Fibroblast of lung (primary cell): ENCODE measurements around the gene ADORA1. TPM values are rescaled to one million over a fixed set of nuclear protein-coding genes. Genes with fewer than 3 reads are reported as not detected.

ENCODE experiments used
- DNase-seq, 2 donors: peaks; one replicate each; pipeline versions ENCODE4 v3.0.0 to v3.0.0-alpha.2; 2010; ENCODE audit warnings: low read depth in 2 of 2
- H2AFZ ChIP-seq: 2 replicates; pipeline ENCODE4 v1.5.1; 2012; ENCODE audit warnings: low read length, control low read depth, inconsistent platforms
- H3K27ac ChIP-seq: 2 replicates; pipeline ENCODE4 v1.5.1; 2011; ENCODE audit warnings: low read length, control low read depth; ENCODE audit not compliant: insufficient read depth
- H3K27me3 ChIP-seq: 2 replicates; pipeline ENCODE4 v1.5.1; 2011; ENCODE audit warnings: mild to moderate bottlenecking, low read length; ENCODE audit not compliant: control insufficient read depth, insufficient read depth
- H3K36me3 ChIP-seq: 2 replicates; pipeline ENCODE4 v1.5.1; 2011; ENCODE audit warnings: low read length; ENCODE audit not compliant: control insufficient read depth, insufficient read depth
- H3K4me1 ChIP-seq: 2 replicates; pipeline ENCODE4 v1.5.1; 2011; ENCODE audit warnings: low read length; ENCODE audit not compliant: control insufficient read depth, insufficient read depth; ENCODE audit errors: extremely low read depth
- H3K4me2 ChIP-seq: 2 replicates; pipeline ENCODE4 v1.5.1; 2011; ENCODE audit warnings: low read length, control low read depth; ENCODE audit not compliant: insufficient read depth; ENCODE audit errors: extremely low read depth
- H3K4me3 ChIP-seq, 4 experiments: fragments of 200-600 bp in 1 of 4; sonication (generic) in 1 of 4; replicated peaks in 1 of 4; 2 replicates each; pipeline ENCODE4 v1.5.1; 2011 to 2016; ENCODE audit warnings: low read length in 4 of 4, low read depth in 3 of 4, mild to moderate bottlenecking in 3 of 4, control low read depth in 2 of 4, inconsistent platforms in 1 of 4, mixed read lengths in 1 of 4; ENCODE audit not compliant: insufficient read depth in 1 of 4; ENCODE audit errors: control extremely low read depth in 1 of 4
- H3K79me2 ChIP-seq: 2 replicates; pipeline ENCODE4 v1.5.1; 2012; ENCODE audit warnings: mild to moderate bottlenecking, low read length, inconsistent platforms; ENCODE audit not compliant: control insufficient read depth, insufficient read depth
- H3K9ac ChIP-seq: 2 replicates; pipeline ENCODE4 v1.5.1; 2011; ENCODE audit warnings: mild to moderate bottlenecking, low read length, control low read depth; ENCODE audit not compliant: insufficient read depth
- H3K9me3 ChIP-seq: 2 replicates; pipeline ENCODE4 v1.5.1; 2012; ENCODE audit warnings: low read depth, low read length; ENCODE audit not compliant: control insufficient read depth, insufficient read depth
- H4K20me1 ChIP-seq: 2 replicates; pipeline ENCODE4 v1.5.1; 2011; ENCODE audit warnings: low read length; ENCODE audit not compliant: control insufficient read depth, insufficient read depth; ENCODE audit errors: extremely low read depth
- CTCF ChIP-seq, 2 donors: IDR thresholded peaks in 1 of 2; conservative IDR thresholded peaks in 1 of 2; 1 replicate in 1 of 2; 2 replicates in 1 of 2; pipeline ENCODE4 v1.5.1; 2011 to 2012; ENCODE audit warnings: low read length in 2 of 2, control low read depth in 1 of 2, inconsistent platforms in 1 of 2, low read depth in 1 of 2, mild to moderate bottlenecking in 1 of 2
- EZH2 ChIP-seq: IDR thresholded peaks from 2 replicates; pipeline ENCODE4 v1.5.1; 2012; ENCODE audit warnings: low read length, control low read depth, mild to moderate bottlenecking; ENCODE audit errors: missing control alignments
- polyA plus RNA-seq, 2 donors: library from polyadenylated mRNA; depleted of rRNA in 1 of 2; stranded (reverse) in 1 of 2; unstranded in 1 of 2; fragments of >200 nt; gene quantifications; 2 replicates each; pipeline ENCODE4 v1.2.1, GENCODE V29; 2011 to 2012; ENCODE audit warnings: missing spikeins in 1 of 2
- total RNA-seq: library from RNA; depleted of rRNA; stranded (reverse); fragments of >200 nt; gene quantifications from 2 replicates; pipeline ENCODE4 v1.2.1, GENCODE V29; 2014

Gene ADORA1
- total and polyA plus RNA-seq, 2 donors (not counting 1 experiment from before 2014, with no cell fraction given), result 1.5 to 6.1 TPM

GRCh38 chr1:203143641-203144040, 16.1 kb downstream of the ADORA1 start:
- H3K4me2 ChIP-seq, result no peak overlapping the region
- TF ChIP-seq EZH2 (no peak), CTCF (conservative IDR thresholded peaks at IDR 0.05 in 1 of 2, IDR thresholded peaks at IDR 0.05 in 1 of 2; ENCODE audit: low read depth in 1 of 2, low read length in 2 of 2) (no peak)
- H3K27ac ChIP-seq, result no peak overlapping the region
- no peaks in the 10 kb centered on the region for H3K36me3 ChIP-seq
- no peak overlapping the region for H3K4me3 ChIP-seq
- no peaks in the 10 kb centered on the region for H4K20me1 ChIP-seq
- peaks cover 3% of the 10 kb centered on the region for H3K4me1 ChIP-seq
- H3K9ac ChIP-seq, result no peak overlapping the region
- DNase-seq, result no peak
- no peak overlapping the region for H2AFZ ChIP-seq
- no peaks in the 10 kb centered on the region for H3K79me2 ChIP-seq
- H3K27me3 ChIP-seq, result no peaks in the 10 kb centered on the region
- H3K9me3 ChIP-seq, result no peaks in the 10 kb centered on the region

- no peak overlapping the region for H3K27ac ChIP-seq
- no peaks in the 10 kb centered on the region for H4K20me1 ChIP-seq
Observed at GRCh38 chr1:203144661-203145060, 17.1 kb downstream of the ADORA1 start.

GRCh38 chr1:203145321-203146041, 18.0 kb downstream of the ADORA1 start:
- Histone ChIP-seq H3K4me1 (peaks cover 3% of the 10 kb centered on the region), H3K36me3 (no peaks in the 10 kb centered on the region), H3K27ac (no peak overlapping the region), H3K4me2 (no peak overlapping the region), H3K9me3 (no peaks in the 10 kb centered on the region), H2AFZ (no peak overlapping the region), H3K9ac (no peak overlapping the region), H4K20me1 (no peaks in the 10 kb centered on the region), H3K27me3 (no peaks in the 10 kb centered on the region), H3K79me2 (no peaks in the 10 kb centered on the region), H3K4me3 (no peak overlapping the region)
- DNase-seq, result no peak
- TF ChIP-seq CTCF (conservative IDR thresholded peaks at IDR 0.05 in 1 of 2, IDR thresholded peaks at IDR 0.05 in 1 of 2; ENCODE audit: low read depth in 1 of 2, low read length in 2 of 2) (no peak), EZH2 (no peak)

More at GRCh38 chr1:203144661-203145060, 17.1 kb downstream of the ADORA1 start:
- DNase-seq, result peak in 1 of 2 donors; percentile 39
- H3K9me3 ChIP-seq, result no peaks in the 10 kb centered on the region
- H3K4me3 ChIP-seq, result no peak overlapping the region
- peaks cover 3% of the 10 kb centered on the region for H3K4me1 ChIP-seq
- no peaks in the 10 kb centered on the region for H3K27me3 ChIP-seq
- H3K9ac ChIP-seq, result no peak overlapping the region
- no peaks in the 10 kb centered on the region for H3K36me3 ChIP-seq
- H3K79me2 ChIP-seq, result no peaks in the 10 kb centered on the region
- TF ChIP-seq CTCF (conservative IDR thresholded peaks at IDR 0.05 in 1 of 2, IDR thresholded peaks at IDR 0.05 in 1 of 2; ENCODE audit: low read depth in 1 of 2, low read length in 2 of 2) (no peak), EZH2 (no peak)
- H2AFZ ChIP-seq, result no peak overlapping the region
- H3K4me2 ChIP-seq, result no peak overlapping the region
